Urinary bladder (tissue), 4 donors: ENCODE results near the gene DBNDD2. TPM values are rescaled to one million over a fixed set of nuclear protein-coding genes. Genes with fewer than 3 reads are reported as not detected.

Experiments used
- DNase-seq: peaks from one replicate; pipeline ENCODE4 v3.0.0-alpha.2; 2015; ENCODE audit errors: extremely low spot score
- H3K27ac ChIP-seq: one replicate; pipeline ENCODE4 v1.5.1; 2013; ENCODE audit warnings: low read depth, mild to moderate bottlenecking, moderate library complexity
- H3K36me3 ChIP-seq: one replicate; pipeline ENCODE4 v1.6.1; 2013; ENCODE audit warnings: mild to moderate bottlenecking, moderate library complexity; ENCODE audit not compliant: insufficient read depth
- H3K4me1 ChIP-seq: one replicate; pipeline ENCODE4 v1.6.1; 2013; ENCODE audit warnings: mild to moderate bottlenecking, moderate library complexity; ENCODE audit not compliant: insufficient read depth
- H3K4me3 ChIP-seq: one replicate; pipeline ENCODE4 v1.5.1; 2013; ENCODE audit warnings: low read depth, low read length
- WGBS: extraction: QIAGEN DNeasy Blood & Tissue Kit; methylation state at CpG from one replicate; pipeline ENCODE4 v1.1.7; 2013; 5-methylcytosine and 5-hydroxymethylcytosine counted together
- polyA plus RNA-seq: library from polyadenylated mRNA; stranded (reverse); fragments of 200-250 nt; gene quantifications from one replicate; pipeline ENCODE4 v1.2.3, GENCODE V29; 2013
- total RNA-seq: library from RNA; depleted of rRNA; stranded (reverse); fragments of >200 nt; gene quantifications from one replicate; pipeline ENCODE4 v1.2.3, GENCODE V29; 2014
- donor health status: healthy with polysubstance abuse.
- donor health status: healthy.

The DBNDD2 gene
- total and polyA plus RNA-seq, 2 donors = 15.5 to 194 TPM

GRCh38 chr20:45436732-45437485, 28.8 kb downstream of the DBNDD2 start:
- peak overlapping the region; percentile 32 for H3K27ac ChIP-seq
- H3K4me1 ChIP-seq = no peaks in the 10 kb centered on the region
- no peaks in the 10 kb centered on the region for H3K36me3 ChIP-seq
- DNase-seq = peak; percentile 45
- WGBS = 10% methylated on average over 33 of the region's 33 CpGs
- H3K4me3 ChIP-seq = peak overlapping the region; percentile 45

GRCh38 chr20:45440424-45440823, 32.3 kb downstream of the DBNDD2 start:
- Histone ChIP-seq H3K36me3 (no peaks in the 10 kb centered on the region), H3K4me1 (no peaks in the 10 kb centered on the region), H3K27ac (no peak overlapping the region), H3K4me3 (no peak overlapping the region)
- WGBS = 89% methylated on average over 3 of the region's 3 CpGs
- DNase-seq = no peak

- no peak overlapping the region for H3K4me3 ChIP-seq
- 57% methylated on average over 5 of the region's 5 CpGs for WGBS
- H3K4me1 ChIP-seq = no peaks in the 10 kb centered on the region
- no peaks in the 10 kb centered on the region for H3K36me3 ChIP-seq
- H3K27ac ChIP-seq = no peak overlapping the region
- DNase-seq = no peak
These were observed 33.0 kb downstream of the DBNDD2 start for GRCh38 chr20:45440891-45441685.

GRCh38 chr20:45441746-45442145, 33.7 kb downstream of the DBNDD2 start:
- Histone ChIP-seq H3K27ac (no peak overlapping the region), H3K4me3 (no peak overlapping the region), H3K36me3 (no peaks in the 10 kb centered on the region), H3K4me1 (no peaks in the 10 kb centered on the region)
- WGBS = 62% methylated on average over 1 of the region's 1 CpG
- DNase-seq = no peak

GRCh38 chr20:45444050-45444449, 36.0 kb downstream of the DBNDD2 start:
- H3K27ac ChIP-seq = no peak overlapping the region
- no peak overlapping the region for H3K4me3 ChIP-seq
- H3K36me3 ChIP-seq = no peaks in the 10 kb centered on the region
- DNase-seq = no peak
- H3K4me1 ChIP-seq = no peaks in the 10 kb centered on the region

GRCh38 chr20:45445805-45446562, 37.9 kb downstream of the DBNDD2 start:
- H3K4me3 ChIP-seq = no peak overlapping the region
- no peak for DNase-seq
- H3K4me1 ChIP-seq = no peaks in the 10 kb centered on the region
- 70% methylated on average over 7 of the region's 7 CpGs for WGBS
- H3K36me3 ChIP-seq = no peaks in the 10 kb centered on the region
- H3K27ac ChIP-seq = no peak overlapping the region

GRCh38 chr20:45448270-45448669, 40.2 kb downstream of the DBNDD2 start:
- DNase-seq = no peak
- Histone ChIP-seq H3K4me3 (no peak overlapping the region), H3K36me3 (no peaks in the 10 kb centered on the region), H3K4me1 (no peaks in the 10 kb centered on the region), H3K27ac (no peak overlapping the region)
- WGBS = 50% methylated on average over 6 of the region's 6 CpGs

GRCh38 chr20:45449528-45449927, 41.4 kb downstream of the DBNDD2 start:
- Histone ChIP-seq H3K27ac (no peak overlapping the region), H3K4me3 (no peak overlapping the region), H3K4me1 (no peaks in the 10 kb centered on the region), H3K36me3 (no peaks in the 10 kb centered on the region)
- 42% methylated on average over 3 of the region's 3 CpGs for WGBS
- no peak for DNase-seq

- peak overlapping the region; percentile 64 for H3K27ac ChIP-seq
- DNase-seq = no peak
- H3K4me1 ChIP-seq = no peaks in the 10 kb centered on the region
- no peak overlapping the region for H3K4me3 ChIP-seq
- 47% methylated on average over 5 of the region's 5 CpGs for WGBS
- no peaks in the 10 kb centered on the region for H3K36me3 ChIP-seq
These were observed 42.2 kb downstream of the DBNDD2 start for GRCh38 chr20:45450097-45450818.

GRCh38 chr20:45452238-45452637, 44.1 kb downstream of the DBNDD2 start:
- H3K27ac ChIP-seq = no peak overlapping the region
- no peak overlapping the region for H3K4me3 ChIP-seq
- no peaks in the 10 kb centered on the region for H3K36me3 ChIP-seq
- no peak for DNase-seq
- H3K4me1 ChIP-seq = no peaks in the 10 kb centered on the region
- WGBS = 75% methylated on average over 4 of the region's 4 CpGs

GRCh38 chr20:45452772-45453691, 44.9 kb downstream of the DBNDD2 start:
- no peak overlapping the region for H3K4me3 ChIP-seq
- H3K27ac ChIP-seq = no peak overlapping the region
- no peaks in the 10 kb centered on the region for H3K4me1 ChIP-seq
- DNase-seq = no peak
- 75% methylated on average over 4 of the region's 4 CpGs for WGBS
- H3K36me3 ChIP-seq = no peaks in the 10 kb centered on the region

- Histone ChIP-seq H3K4me3 (no peak overlapping the region), H3K4me1 (no peaks in the 10 kb centered on the region), H3K36me3 (no peaks in the 10 kb centered on the region), H3K27ac (no peak overlapping the region)
- 21% methylated on average over 6 of the region's 6 CpGs for WGBS
- DNase-seq = no peak
These were observed 48.5 kb downstream of the DBNDD2 start for GRCh38 chr20:45456632-45457031.
